ENCODE measurements around the gene ARHGAP15.

GRCh38 chr2:143481733-143482132 is 352.5 kb downstream of the ARHGAP15 start:
- no peak for TF ChIP-seq CTCF (conservative IDR thresholded peaks at IDR 0.05; ENCODE audit: low read length)
- TF ChIP-seq EZH2phosphoT487 (IDR thresholded peaks at IDR 0.05; ENCODE audit: borderline replicate concordance, low read depth, low read length), result no peak

Measured in OCI-LY7 (cell line).